ENCODE measurements around the gene ACTR3.
"Not testable (repeated sequence)": the region's sequence is repeated elsewhere in the genome, so short reads cannot be mapped to it uniquely, and the experiment has no call there.

Gene ACTR3

GRCh38 chr2:113906647-113907046, 16.8 kb downstream of the ACTR3 start:
- DNase-seq = no peak

- DNase-seq = no peak
These were observed 17.4 kb downstream of the ACTR3 start for GRCh38 chr2:113907297-113907696.

- DNase-seq = peak; percentile 58
These were observed 20.3 kb downstream of the ACTR3 start for GRCh38 chr2:113910110-113910717.

GRCh38 chr2:113910967-113911678, 21.2 kb downstream of the ACTR3 start:
- DNase-seq = no peak

- no peak for DNase-seq
These were observed 25.4 kb downstream of the ACTR3 start for GRCh38 chr2:113915082-113915819.

GRCh38 chr2:113918229-113918628, 28.3 kb downstream of the ACTR3 start:
- no peak for DNase-seq

GRCh38 chr2:113920996-113921395, 31.1 kb downstream of the ACTR3 start:
- DNase-seq = no peak

- DNase-seq = no peak
These were observed 32.4 kb downstream of the ACTR3 start for GRCh38 chr2:113922335-113922734.

GRCh38 chr2:113922784-113923183, 32.9 kb downstream of the ACTR3 start:
- DNase-seq = no peak

- DNase-seq = no peak
These were observed 36.0 kb downstream of the ACTR3 start for GRCh38 chr2:113925884-113926283.

- DNase-seq = no peak
These were observed 36.4 kb downstream of the ACTR3 start for GRCh38 chr2:113926314-113926713.

GRCh38 chr2:113930448-113930847, 40.6 kb downstream of the ACTR3 start:
- DNase-seq = no peak

- no peak for DNase-seq
These were observed 47.6 kb downstream of the ACTR3 start for GRCh38 chr2:113937501-113937900.

GRCh38 chr2:113940891-113941290, 51.0 kb downstream of the ACTR3 start:
- DNase-seq = no peak

- DNase-seq = not testable (repeated sequence)
These were observed 55.9 kb downstream of the ACTR3 start for GRCh38 chr2:113945784-113946183.

GRCh38 chr2:113950906-113951305, 61.0 kb downstream of the ACTR3 start:
- not testable (repeated sequence) for DNase-seq

GRCh38 chr2:113961000-113961399, 71.1 kb downstream of the ACTR3 start:
- DNase-seq = no peak

- no peak for DNase-seq
These were observed 73.0 kb downstream of the ACTR3 start for GRCh38 chr2:113962692-113963480.

GRCh38 chr2:113963965-113964364, 74.1 kb downstream of the ACTR3 start:
- no peak for DNase-seq

GRCh38 chr2:113964436-113964835, 74.5 kb downstream of the ACTR3 start:
- DNase-seq = no peak

GRCh38 chr2:113965228-113965627, 75.3 kb downstream of the ACTR3 start:
- no peak for DNase-seq

GRCh38 chr2:113965644-113966043, 75.8 kb downstream of the ACTR3 start:
- DNase-seq = peak; percentile 13

- DNase-seq = no peak
These were observed 76.3 kb downstream of the ACTR3 start for GRCh38 chr2:113966171-113966570.

All from activated CD4-positive, alpha-beta T cell treated with anti-CD3 and anti-CD28 coated beads, Interleukin-2, amount 50 U/mL, for 1 hour (primary cell).